HG03439 (cell line): Measurements from ENCODE around the gene HTRA1.

ENCODE experiments used
- ATAC-seq: cut with Tn5 transposase; IDR thresholded peaks from one replicate; pipeline ENCODE4 v1.9.1; 2021; ENCODE audit warnings: mild to moderate bottlenecking, moderate library complexity; ENCODE audit not compliant: unreplicated experiment

The HTRA1 gene

DNA sequence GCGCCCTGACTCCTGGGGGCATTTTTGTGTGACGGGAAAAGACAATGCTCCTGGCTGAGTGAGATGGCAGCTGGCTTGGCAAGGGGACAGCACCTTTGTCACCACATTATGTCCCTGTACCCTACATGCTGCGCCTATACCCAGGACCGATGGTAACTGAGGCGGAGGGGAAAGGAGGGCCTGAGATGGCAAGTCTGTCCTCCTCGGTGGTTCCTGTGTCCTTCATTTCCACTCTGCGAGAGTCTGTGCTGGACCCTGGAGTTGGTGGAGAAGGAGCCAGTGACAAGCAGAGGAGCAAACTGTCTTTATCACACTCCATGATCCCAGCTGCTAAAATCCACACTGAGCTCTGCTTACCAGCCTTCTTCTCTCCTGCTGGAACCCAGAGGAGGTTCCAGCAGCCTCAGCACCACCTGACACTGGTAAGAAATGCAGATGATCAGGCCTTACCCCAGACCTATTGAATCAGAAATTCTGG, 6.7 kb upstream of the HTRA1 start, which contains the start of gene ARMS2:
Gene ARMS2 (plus strand): TSS at position 51 of the 478 bp plus-strand sequence. CDS start 75 bp downstream, at position 126.
- no peak for ATAC-seq

DNA sequence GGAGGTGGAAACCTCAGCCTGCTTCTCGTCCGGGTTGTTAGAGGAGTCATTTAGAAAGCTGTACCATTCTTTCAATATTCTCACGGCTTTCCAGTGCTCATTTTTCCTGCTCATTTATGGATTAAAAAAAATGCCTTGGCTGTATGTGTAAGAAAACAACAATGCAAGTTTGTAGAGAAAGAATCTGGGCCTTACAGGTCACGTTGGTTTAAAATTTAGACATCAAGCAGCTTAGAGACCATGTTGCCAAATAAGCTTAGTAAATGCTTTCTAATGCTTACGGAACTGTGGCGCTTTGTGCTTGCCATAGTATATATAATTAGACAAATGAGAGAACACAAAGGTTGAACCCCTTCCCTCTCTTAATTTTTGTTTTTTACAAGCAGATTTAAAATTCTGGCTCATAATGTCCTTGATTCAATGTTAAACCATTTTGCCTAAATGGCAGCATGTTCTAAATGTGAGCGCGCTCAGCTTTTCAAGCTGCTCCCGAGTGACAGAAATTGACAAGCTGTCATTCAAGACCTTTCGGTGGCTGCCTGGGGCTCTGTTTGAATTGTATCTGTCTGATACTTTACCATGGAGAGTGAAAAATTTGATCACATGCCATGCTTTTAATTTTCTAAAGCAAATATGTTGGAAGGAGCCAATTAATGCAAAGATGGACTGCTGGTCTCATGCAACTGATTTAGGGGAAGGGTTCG, 5.8 kb upstream of the HTRA1 start:
- no peak for ATAC-seq

DNA sequence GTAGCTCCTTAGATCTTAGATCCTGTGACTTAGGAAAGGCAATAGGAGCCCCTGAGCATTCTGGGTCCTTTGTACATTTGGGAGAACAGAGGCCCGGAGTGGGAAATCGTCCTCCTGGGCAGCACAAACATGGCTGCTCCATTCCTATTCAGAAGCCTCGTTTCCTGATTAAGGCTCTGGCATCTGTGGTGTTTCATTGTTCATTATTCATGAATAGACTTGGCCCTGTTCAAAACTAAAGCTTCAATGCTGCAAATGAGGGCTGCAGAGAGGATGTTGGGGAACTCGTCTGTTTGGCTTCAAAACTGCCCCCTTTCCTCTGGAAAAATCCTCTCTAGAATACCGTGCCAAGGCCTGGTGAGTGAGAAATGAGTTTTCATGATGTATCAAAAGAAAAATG, 3.4 kb upstream of the HTRA1 start:
- no peak for ATAC-seq

DNA sequence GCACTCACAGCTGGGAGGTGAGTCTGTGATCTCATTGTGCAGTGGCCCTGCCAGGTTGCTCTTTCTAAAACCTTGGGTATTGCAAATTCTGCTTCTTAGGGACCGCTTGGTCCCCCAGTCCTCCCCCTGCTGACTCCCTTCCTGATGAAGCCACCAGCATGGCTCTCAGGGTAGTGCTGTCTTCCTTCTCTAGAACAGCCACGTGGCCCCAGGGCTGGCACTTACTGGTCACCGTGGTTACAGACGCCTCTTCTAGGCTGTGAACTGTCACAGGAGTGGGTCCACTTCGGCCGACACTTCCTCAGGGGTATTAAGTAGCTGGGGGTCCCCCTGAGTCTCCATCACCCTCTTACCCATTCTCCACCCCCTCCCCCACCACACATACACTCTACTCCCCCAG, 2.7 kb upstream of the HTRA1 start:
- ATAC-seq: no peak

DNA sequence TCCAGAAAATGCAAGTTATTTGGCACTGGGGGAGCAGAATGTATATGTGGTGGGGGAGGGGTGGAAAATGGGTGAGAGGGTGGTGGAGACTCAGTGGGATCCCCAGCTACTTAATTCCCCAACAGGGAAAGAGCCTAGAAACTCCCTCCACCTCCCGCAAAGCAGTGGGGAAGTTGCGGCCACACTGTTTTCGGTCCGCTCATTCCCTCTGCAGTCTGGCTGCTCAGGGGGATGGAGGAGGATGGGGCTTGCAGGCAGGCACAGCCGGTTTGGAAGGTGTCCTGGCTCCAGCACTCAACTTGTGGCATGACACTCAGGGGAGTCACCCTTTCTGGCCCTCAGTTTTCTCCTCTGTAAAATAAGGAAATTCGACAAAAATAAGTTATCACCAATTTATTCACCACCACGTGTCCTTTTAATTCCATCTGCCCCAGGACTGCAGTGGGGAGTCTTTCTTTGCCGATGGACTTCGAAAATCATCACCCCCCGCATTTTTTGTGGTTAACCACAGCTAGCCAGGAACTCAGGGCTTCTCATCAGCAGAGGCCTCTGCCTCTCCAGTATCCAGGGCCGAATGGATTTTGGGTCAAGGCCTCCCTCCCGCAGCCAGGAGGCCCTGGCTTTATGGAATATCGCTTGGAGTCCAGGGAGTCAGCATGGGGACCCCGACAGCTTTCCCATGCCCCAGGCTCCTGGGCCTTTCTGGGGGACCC, 1.6 kb upstream of the HTRA1 start:
- ATAC-seq: no peak

DNA sequence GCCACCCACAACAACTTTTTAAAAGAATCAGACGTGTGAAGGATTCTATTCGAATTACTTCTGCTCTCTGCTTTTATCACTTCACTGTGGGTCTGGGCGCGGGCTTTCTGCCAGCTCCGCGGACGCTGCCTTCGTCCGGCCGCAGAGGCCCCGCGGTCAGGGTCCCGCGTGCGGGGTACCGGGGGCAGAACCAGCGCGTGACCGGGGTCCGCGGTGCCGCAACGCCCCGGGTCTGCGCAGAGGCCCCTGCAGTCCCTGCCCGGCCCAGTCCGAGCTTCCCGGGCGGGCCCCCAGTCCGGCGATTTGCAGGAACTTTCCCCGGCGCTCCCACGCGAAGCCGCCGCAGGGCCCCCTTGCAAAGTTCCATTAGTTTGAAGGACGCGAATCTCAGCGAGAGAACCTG, 461 bp upstream of the HTRA1 start:
- no peak for ATAC-seq

DNA sequence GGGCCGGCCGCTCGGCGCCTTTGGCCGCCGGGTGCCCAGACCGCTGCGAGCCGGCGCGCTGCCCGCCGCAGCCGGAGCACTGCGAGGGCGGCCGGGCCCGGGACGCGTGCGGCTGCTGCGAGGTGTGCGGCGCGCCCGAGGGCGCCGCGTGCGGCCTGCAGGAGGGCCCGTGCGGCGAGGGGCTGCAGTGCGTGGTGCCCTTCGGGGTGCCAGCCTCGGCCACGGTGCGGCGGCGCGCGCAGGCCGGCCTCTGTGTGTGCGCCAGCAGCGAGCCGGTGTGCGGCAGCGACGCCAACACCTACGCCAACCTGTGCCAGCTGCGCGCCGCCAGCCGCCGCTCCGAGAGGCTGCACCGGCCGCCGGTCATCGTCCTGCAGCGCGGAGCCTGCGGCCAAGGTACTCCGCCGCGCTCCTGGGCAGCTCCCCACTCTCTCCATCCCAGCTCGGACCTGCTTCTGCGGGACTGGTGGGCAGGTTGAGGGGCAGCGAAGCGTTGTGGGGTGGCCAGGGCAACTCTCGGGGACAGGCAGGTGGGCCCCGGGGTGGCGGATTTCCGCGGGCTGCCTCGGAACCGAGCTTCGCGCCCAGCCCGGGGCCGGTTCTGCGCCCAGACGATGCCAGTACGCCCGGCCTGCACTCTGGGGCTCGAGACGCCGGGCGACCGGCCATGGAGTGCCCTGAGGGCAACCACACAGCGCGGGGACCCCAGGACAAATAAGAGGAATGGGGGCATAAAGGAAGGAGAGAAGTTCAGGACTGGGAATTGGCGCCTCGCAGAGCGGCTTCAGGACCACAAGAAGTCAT, 578 bp downstream of the HTRA1 start:
- ATAC-seq: no peak

DNA sequence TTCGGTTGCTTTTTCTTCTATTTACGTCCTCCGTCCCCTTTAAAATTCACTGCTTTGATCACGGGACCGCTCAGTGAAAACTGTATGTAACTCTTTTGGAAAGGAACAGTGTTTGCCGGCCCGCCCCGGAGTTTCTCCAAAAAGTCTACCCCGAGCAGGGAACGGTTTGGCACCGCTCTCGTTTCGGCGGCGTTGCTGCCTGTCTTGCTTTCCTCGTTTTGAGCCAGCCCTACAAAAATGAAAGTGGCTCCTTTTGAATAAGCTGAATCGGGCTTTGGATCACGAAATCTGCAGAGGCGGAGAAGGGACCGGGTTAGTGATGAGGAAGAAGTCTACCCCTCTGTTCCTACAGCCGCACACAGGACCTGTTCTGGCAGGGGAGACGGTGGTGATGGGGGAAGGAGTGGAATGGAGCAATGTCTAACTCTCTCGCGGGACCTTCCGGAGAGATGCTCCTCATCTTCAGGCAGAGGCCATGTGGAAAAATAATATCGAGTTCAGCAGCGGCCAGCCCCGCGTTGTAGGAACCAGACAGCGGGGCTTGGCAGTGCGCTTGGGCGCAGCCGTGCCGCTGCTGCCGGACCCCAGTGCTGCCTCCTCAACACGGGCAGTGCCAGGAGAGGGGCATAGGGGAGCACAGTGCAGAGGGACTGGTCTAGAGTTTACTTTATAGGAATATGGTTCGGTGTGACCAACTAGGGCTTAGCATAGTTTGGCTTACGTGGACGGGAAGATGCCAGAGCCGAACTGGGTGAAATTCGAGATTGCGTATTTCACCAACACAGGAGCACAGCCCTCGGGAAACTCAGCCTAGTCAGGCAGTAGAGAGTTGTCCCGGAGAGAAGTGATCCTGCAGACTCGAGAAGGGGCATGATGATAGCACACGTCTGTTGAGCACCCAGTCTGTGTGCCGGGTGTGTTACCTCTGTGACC, 1.4 kb downstream of the HTRA1 start:
- no peak for ATAC-seq

DNA sequence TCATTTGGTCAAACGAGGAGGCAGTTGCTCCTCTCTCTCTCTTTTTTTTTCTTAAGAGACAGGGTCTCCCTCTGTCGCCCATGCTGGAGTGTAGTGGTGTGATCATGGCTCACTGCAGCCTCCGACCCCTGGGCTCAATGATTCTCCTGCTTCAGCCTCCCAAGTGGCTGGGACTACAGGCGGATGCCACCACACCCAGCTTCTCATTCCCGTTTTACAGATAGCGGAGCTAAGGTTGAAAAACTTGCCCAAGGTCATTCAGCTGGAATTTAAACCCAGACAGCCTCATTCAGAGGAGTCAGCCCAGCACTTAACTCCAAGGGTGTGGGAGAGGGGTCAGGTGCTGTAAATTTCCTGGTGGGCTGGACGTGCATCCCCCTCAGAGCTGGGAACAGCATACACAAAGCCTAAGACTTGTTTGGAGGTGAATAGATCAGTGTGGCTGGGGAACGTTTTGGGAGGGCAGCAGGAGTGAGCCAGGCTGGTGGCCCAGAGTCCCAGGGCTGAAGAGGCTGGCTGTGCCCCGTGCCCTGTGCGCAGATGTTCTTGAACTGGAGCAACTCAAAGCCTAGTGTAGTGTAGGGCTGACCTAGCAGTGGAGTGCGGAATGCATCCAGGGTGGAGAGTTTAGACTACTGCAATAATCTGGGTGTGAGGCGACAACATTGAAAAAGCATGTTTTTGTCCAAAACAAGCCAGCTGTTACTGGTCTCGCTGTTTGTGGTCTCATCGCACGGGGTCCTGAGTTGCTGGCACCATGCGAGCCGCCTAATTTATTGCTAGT, 2.3 kb downstream of the HTRA1 start:
- no peak for ATAC-seq

DNA sequence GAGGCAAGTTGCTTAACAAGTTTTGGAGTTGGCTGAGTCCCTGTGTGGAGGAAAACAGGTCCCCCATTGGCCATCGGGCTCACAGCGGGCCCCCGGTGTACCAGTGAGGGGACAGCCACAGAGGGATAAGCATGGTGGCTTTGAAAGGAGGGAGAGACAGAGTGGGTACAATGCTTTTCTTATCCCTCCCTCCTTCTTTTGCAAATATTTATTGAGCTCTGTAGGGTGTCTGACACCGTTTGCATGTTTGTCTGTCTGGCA, 2.8 kb downstream of the HTRA1 start:
- no peak for ATAC-seq

DNA sequence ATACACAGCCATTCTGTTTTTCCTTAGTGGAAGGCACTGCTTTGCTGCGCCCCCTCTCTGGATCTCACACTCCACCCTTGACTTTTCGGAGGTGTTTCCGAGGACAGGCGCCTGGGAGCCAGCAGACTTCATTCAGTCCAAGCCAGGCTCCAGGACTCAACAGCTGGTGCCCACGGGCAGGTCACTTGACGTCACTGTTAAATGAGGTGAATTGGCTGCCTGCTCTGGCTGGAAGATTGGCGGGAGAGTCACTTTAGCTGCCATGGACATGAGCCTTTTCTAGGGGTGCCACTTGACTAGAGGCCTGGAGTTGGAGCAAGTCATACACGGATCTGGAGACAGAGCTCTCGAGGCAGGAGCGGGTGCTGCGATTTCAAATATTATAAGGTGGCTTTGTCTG, 3.2 kb downstream of the HTRA1 start:
- no peak for ATAC-seq

DNA sequence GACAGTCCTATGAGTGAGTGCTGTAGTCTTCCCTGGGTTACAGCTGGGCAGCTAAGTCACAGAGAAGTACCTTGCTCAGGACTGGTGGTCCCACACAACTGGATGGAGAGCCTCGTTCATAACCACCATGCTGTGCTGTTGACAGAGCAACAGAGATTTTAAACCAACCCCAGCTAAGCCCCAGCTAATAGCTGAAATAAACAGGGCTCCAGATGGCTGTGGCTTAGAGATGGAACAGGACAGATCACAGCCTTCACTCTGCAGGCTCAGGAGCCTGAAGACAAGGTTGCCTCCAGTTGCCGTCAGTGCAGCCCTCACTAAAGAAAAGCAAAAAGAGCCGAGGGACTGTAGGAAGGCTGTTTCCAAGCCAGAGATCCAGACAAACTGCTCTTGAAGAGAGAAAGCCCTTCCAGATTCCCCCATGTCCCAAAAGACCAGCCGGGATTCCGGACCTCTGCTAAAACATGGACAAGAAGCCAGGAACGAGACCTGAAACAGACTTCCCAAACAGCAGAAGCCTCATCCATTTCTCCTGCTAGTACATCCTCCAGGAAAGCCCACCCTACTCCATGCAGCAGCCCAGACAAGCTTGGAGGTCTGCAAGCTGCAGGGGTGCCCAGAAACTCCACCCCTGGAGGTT, 4.2 kb downstream of the HTRA1 start:
- ATAC-seq: no peak

DNA sequence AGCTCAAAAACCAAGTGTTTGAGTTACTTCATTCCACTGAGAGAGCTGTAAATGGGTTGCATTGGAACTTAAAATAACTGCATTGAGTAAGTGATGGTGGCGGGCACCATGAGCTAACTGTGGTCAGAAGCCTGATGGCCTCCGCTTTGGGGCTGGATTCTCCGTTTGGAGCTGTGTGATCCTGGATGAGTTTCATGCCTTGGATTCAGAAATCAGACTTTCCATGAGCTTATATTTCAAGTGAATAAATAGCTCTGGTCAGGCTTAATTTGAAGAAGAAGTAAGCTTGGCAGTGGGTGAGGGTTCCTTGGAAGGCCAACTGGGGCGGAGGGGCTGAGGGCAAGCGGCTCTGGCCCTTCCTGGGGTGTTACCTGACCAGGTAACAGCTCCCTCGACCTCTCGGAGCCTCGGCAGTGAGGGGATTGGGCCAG, 5.6 kb downstream of the HTRA1 start:
- ATAC-seq: no peak

DNA sequence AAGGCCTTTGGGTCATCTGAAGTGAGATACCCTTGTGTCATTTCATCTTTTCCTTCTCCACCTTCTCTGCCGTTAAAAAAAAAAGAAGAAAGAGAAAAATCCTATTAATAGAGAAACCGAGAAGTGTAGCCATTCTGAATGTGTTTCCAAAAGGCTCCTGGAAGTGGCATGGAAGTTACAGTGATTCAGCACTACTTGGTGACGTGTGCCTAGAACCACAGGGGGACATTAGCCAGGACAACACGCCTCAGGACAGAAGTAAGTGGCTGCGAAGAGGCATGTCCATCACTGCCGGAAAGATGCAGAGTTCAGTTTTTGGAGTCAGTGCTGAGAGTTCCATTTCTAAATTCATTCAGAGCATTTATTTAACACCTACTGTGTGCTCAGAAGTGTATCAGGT, 6.3 kb downstream of the HTRA1 start:
- no peak for ATAC-seq

DNA sequence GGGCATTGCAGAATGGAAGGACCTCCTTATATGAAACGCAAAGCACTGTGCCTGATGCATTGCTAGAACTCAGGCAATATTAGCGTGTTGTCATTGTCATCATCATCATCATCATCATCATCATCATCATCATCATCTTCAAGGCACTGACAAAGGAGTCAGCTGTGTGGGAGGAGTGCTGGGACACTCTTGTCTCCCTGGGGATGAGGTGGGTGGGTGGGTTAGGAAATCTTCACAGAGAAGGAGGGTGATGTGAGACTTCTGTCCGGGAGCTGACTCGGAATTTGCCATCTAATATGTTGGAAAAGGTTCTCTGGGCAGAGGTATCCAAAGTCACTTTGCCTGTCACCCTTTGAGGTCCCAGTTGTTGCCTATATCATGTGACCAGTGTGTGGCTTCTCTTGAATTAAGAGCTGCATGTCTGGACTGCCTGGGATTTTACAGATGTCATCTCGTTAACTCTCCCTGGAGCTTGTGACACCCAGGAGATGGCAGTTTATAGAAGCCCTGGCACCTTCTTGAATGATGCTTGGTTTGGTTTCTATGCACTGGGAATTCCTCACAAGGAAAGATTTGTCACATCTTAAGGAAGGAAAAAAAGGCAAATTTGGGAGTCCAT, 7.1 kb downstream of the HTRA1 start:
- ATAC-seq: no peak

DNA sequence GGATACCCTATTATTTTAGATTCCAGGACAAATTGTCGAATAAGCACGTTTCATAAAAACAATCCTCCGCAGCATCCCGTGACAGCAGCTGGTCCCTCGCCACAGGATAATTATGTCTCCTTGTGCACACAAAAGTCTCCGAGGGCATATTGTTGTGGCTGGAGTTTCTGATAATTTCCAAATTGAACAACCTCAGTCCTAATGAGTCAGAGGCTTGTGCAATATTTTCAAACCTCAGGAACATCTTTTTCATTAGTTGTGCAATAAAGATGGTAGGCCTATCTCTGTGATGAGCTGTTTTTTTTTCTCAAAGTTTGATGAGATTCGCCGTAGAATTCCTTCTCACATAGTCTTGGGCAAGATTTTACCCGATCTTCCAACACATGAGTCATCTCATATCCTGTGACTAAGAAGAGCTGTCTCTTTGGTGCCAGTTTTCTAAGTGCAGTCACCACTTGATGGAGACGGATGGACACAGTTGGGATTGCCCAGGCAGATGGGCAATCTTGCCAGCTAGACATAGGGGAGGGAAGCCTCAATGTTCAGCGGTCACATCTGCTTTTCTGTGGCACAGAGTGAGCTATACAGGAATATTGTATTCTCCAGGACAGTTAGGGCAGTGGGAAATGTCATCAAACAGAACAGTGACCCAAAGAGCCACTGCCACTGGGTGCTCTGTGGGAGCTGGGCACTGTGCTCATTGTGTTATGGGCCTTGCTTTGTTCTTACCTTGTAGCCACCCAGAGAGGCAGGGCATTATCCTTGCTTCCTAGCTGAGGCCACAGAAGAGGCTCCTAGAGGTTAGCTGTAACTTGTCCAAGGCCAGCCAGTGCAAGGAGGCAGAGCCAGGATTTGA, 7.8 kb downstream of the HTRA1 start:
- ATAC-seq: no peak

DNA sequence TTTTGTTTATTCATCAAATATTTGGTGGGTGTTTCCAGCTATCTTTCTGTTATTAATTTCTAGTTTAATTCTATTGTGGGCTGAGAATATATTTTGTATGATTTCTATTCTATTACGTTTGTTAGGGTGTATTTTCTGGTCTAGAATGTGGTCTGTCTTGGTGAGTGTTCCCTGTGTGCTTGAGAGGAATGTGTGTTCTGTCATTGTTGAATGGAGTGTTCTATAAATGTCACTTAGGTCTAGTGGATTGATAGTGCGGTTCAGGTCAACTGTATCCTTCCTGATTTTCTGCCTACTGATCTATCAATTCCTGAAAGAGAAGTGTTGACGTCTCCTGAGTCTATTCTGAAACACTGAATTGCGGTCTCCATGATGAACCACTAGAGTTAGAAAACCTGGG, 8.5 kb downstream of the HTRA1 start:
- no peak for ATAC-seq

DNA sequence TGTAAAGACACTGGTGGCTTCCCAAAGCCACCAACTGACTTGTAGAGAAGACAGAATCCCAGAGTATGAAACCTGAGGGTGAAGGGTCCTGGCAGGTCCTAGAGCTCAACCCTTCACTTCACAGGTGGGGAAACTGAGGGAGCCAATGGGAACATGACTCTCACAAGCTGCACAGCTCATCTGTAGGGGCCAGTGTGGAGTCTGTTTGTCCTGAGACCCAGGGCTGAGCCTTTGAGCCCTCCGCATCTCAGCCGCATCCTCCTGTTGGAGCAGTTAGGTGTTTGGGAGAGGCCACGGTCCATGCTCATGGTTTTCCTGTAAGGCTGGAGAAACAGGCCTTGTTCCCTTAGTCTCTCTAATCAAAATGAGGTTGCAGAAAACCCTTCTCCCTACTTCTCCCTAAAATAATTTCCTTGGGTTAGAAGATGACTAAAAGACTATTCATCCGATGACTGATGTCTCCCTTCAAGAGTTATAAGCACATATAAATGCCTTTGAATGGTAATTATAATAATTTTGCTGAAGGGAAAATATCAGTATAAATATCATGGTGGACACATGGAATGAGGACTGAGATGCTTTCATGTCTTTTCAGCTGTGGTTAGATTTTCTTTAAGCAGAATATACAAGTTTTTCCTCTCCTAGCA, 10.3 kb downstream of the HTRA1 start:
- ATAC-seq: no peak
